Uterus (tissue), 4 donors: ENCODE measurements around the gene TSKU. TPM values are rescaled to one million over a fixed set of nuclear protein-coding genes. Genes with fewer than 3 reads are reported as not detected.

ENCODE experiments used
- DNase-seq, 2 donors: peaks; one replicate each; pipeline ENCODE4 v3.0.0-alpha.2; 2019 to 2020
- H3K27ac ChIP-seq, 2 donors: fragments of 200-600 bp; sonication (generic); 1 replicate in 1 of 2; 2 replicates in 1 of 2; pipeline ENCODE4 v1.5.1; 2016 to 2018
- H3K27me3 ChIP-seq, 2 donors: fragments of 200-600 bp; sonication (generic); one replicate each; pipeline ENCODE4 v1.5.1; 2018 to 2019; ENCODE audit warnings: control low read depth in 1 of 2
- H3K36me3 ChIP-seq, 2 donors: fragments of 200-600 bp; sonication (generic); one replicate each; pipeline ENCODE4 v1.5.1; 2019; ENCODE audit warnings: control low read depth in 1 of 2
- H3K4me1 ChIP-seq, 2 donors: fragments of 200-600 bp; sonication (generic); one replicate each; pipeline ENCODE4 v1.5.1; 2018 to 2019; ENCODE audit warnings: control low read depth in 1 of 2
- H3K4me3 ChIP-seq, 2 donors: fragments of 200-600 bp; sonication (generic); 1 replicate in 1 of 2; 2 replicates in 1 of 2; pipeline ENCODE4 v1.5.1; 2018 to 2019; ENCODE audit warnings: mild to moderate bottlenecking in 1 of 2
- H3K9me3 ChIP-seq, 2 donors: fragments of 200-600 bp; sonication (generic); one replicate each; pipeline ENCODE4 v1.5.1; 2019; ENCODE audit warnings: control low read depth in 1 of 2
- CTCF ChIP-seq, 4 experiments: fragments of 200-600 bp in 2 of 4; fragments of 450-650 bp in 2 of 4; sonication (generic) in 2 of 4; IDR thresholded peaks; one replicate each; pipeline ENCODE4 v1.5.1; 2016 to 2019; ENCODE audit warnings: antibody characterized with exemption in 4 of 4, mild to moderate bottlenecking in 2 of 4, moderate library complexity in 1 of 4
- POLR2A ChIP-seq, 2 donors: fragments of 450-650 bp; IDR thresholded peaks; one replicate each; pipeline ENCODE4 v1.6.1; 2016; ENCODE audit warnings: antibody characterized with exemption in 2 of 2, mild to moderate bottlenecking in 1 of 2, moderate library complexity in 1 of 2
- intact Hi-C: fragments of 100-400 bp; cut with DNase I; formaldehyde crosslinking; loops from one replicate; pipeline ENCODE4 v1.15.1; 2023; ENCODE audit warnings: low total_unique reads
- total RNA-seq, 4 donors: library from RNA; depleted of rRNA in 3 of 4; stranded (reverse); fragments of >200 nt in 3 of 4; gene quantifications; one replicate each; pipeline versions ENCODE4 v1.1.0 to v1.2.4, GENCODE V29; 2014 to 2023
- donor health status: DM: yes; HTN: yes; CAD: no.

The TSKU gene
- total RNA-seq, 4 donors from 2014 or later: 19.4 to 108 (median 27.4) TPM

GRCh38 chr11:76831686-76832310, 48.6 kb downstream of the TSKU start:
- DNase-seq: no peak
- no peak overlapping the region for H3K4me3 ChIP-seq
- no peaks in the 10 kb centered on the region for H3K4me1 ChIP-seq
- no peak for TF ChIP-seq CTCF (IDR thresholded peaks at IDR 0.05)
- no peak for TF ChIP-seq POLR2A (IDR thresholded peaks at IDR 0.05)
- H3K36me3 ChIP-seq: no peaks in the 10 kb centered on the region
- intact Hi-C loops: no loop called here
- H3K9me3 ChIP-seq: no peaks in the 10 kb centered on the region
- H3K27me3 ChIP-seq: no peaks in the 10 kb centered on the region
- no peak overlapping the region for H3K27ac ChIP-seq

GRCh38 chr11:76832361-76832760, 49.2 kb downstream of the TSKU start:
- H3K36me3 ChIP-seq: no peaks in the 10 kb centered on the region
- intact Hi-C loops: no loop called here
- no peaks in the 10 kb centered on the region for H3K27me3 ChIP-seq
- H3K27ac ChIP-seq: no peak overlapping the region
- TF ChIP-seq POLR2A (IDR thresholded peaks at IDR 0.05) (no peak), CTCF (IDR thresholded peaks at IDR 0.05) (no peak)
- no peak for DNase-seq
- H3K4me3 ChIP-seq: no peak overlapping the region
- no peaks in the 10 kb centered on the region for H3K4me1 ChIP-seq
- H3K9me3 ChIP-seq: no peaks in the 10 kb centered on the region

- Histone ChIP-seq H3K4me1 (no peaks in the 10 kb centered on the region), H3K27me3 (no peaks in the 10 kb centered on the region), H3K4me3 (no peak overlapping the region), H3K27ac (no peak overlapping the region), H3K36me3 (no peaks in the 10 kb centered on the region), H3K9me3 (no peaks in the 10 kb centered on the region)
- intact Hi-C loops: no loop called here
- DNase-seq: no peak
- TF ChIP-seq POLR2A (IDR thresholded peaks at IDR 0.05) (no peak), CTCF (IDR thresholded peaks at IDR 0.05) (no peak)
These were observed 51.0 kb downstream of the TSKU start for GRCh38 chr11:76834151-76834550.

GRCh38 chr11:76835036-76835435, 51.9 kb downstream of the TSKU start:
- intact Hi-C loops: no loop called here
- Histone ChIP-seq H3K36me3 (no peaks in the 10 kb centered on the region), H3K4me3 (no peak overlapping the region), H3K27ac (no peak overlapping the region), H3K9me3 (no peaks in the 10 kb centered on the region), H3K4me1 (no peaks in the 10 kb centered on the region), H3K27me3 (no peaks in the 10 kb centered on the region)
- no peak for TF ChIP-seq CTCF (IDR thresholded peaks at IDR 0.05)
- no peak for DNase-seq

- no peaks in the 10 kb centered on the region for H3K36me3 ChIP-seq
- H3K27ac ChIP-seq: no peak overlapping the region
- TF ChIP-seq CTCF (IDR thresholded peaks at IDR 0.05): no peak
- no peak for TF ChIP-seq POLR2A (IDR thresholded peaks at IDR 0.05)
- H3K27me3 ChIP-seq: no peaks in the 10 kb centered on the region
- intact Hi-C loops: no loop called here
- peak in 1 of 2 donors; percentile 52 for DNase-seq
- no peaks in the 10 kb centered on the region for H3K4me1 ChIP-seq
- no peaks in the 10 kb centered on the region for H3K9me3 ChIP-seq
- H3K4me3 ChIP-seq: no peak overlapping the region
These were observed 52.9 kb downstream of the TSKU start for GRCh38 chr11:76835928-76836612.
